Activated gamma-delta T cell (primary cell): ENCODE results near the gene CALB2.

ENCODE experiments used
- DNase-seq: peaks from one replicate; lab custom pipeline; 2025; lab: John Stamatoyannopoulos, UW

The CALB2 gene

DNA sequence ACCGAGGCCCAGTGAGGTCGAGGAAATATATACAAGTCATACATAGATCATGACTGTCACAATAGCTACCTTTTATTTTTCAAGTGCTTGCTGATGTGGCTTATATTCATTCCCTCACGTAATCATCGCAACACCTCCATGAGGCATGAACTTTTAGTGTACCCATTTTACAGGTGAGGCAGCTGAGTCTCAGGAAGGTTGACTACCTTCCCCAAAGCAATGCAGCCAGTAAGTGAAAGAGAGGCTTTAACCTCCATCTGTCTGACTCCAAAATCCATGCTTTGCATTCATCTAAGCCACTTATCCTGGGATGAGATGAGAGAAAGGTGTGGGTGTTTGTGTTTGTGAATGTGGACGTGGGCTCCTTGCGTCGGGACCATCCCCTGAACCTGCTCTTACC lies 30.8 kb downstream of the CALB2 start:
- DNase-seq = no peak

DNA sequence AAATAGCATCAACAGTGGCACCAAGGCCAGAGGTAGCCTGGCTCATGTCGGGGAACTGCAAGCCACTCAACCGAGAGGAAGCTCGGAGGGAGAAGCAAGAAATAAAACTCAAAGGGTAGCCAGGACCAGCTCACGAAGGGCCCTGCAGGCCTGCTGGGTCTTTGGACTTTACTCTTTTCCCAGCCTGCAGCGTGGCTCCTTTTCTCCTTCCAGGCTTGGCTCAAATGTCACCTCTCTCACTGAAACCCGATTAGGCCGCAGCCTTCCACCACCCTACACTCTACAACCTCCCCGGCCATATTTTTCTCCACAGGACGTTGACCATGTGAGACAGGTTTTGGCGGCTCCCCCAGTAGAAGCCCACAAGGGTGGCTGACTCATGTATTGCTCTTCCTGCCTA lies 38.1 kb downstream of the CALB2 start:
- DNase-seq = no peak

DNA sequence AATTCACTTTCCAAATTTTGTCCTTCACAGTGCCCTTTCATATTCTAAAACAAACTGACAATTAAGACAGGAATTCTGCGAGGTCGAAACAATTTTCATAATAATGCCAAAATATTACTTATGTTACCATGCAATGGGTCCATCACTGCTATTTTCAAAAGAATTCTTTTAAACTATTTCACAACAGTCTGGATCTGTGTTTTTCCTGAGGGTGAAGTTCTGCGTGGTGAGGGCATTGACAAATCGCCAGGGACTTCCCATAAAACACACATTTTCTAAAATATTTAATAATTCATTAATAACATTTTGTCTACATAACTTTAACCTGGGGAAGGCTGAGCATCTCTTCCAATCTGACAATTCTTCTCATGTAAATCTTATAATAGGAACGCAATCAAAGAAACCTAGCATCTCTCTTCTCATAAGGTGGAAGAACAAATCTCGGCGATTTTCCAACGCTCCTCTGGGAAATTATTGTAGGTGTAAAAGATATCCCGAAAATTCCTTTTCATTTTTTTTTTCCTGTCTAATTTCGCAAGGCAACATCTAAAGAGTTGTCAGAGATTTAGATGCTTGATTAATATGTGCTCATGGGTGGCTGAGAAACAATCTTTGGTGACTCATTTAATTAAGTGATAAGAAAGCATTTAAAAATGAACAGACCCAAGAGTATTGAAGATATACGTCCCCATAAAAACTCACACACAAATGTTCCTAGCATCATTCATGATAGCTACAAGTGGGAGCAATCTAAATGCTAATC lies 41.5 kb downstream of the CALB2 start:
- no peak for DNase-seq

DNA sequence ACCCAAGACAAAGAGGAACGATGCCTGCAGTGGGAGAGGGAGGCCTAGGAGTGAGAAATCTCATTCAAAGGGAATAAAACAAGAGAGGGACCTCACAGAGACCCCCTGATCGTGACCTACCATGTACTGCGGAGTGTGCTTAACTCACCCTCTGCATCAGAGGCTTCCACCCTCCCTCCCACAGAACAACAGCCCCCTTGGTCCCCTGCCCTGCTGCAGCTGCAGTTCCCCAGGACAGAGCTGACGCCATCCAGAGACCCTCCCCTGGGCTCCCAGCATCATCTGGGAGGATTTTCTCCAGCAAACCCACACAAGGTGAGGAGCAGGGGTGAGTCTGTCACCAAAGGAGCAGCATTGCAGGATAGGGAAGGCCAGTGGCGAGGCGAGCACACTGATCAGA lies 43.5 kb downstream of the CALB2 start:
- no peak for DNase-seq

DNA sequence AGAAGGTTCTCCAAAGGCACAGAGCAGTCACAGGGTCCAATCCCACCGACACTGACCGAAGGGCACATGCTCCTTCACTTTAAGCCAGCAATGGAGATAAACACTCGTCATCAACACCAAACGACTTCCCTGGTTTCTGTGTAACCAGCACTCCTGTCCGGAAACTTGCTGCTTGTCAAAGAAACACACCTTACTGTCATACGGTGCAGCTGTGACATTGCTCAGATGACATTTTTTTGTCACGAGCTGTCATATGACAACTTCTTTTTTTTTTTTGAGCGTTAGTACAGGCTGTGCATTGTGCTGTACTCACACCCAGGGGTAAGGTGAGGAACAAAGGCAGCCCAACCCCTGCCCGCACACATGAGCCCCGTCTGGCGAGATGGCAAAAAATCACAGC lies 44.2 kb downstream of the CALB2 start:
- DNase-seq = no peak

DNA sequence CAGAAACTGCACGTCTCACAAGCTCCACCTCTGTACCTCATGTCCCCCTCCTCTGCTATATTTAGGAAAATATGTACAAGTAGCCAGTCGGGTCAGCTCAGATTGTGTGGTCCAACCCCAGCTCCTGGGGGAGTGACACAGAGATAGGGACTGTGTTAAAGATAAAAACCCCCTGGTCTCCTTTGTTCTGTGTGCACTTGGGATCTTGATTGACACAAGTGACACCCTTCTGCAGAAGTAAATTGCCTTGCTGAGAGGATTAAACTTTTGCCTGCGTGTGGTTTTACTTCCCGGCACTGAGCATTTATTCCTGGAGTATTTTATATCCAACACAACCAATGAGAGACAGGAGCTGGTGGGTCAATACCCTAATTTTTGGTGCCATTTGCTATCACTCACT lies 45.8 kb downstream of the CALB2 start:
- DNase-seq = no peak

DNA sequence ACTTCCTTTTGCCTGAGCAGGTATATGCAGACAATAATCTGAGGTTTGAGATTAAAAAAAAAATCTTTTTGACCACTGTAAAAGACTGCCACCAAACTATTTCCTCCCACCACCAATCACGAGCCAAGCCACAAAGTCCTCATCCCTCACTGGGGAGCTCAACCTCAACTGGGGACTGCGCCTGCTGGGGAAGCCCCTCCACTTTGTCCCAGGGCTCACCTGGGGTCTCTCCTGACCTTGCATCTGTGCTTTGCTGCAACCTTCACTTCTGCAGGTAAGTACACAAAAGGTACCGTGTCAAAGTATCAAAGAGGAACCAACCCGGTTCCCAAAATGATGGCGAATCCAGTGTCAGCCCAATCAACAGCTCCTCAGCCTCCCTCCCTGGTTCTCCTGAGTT lies 47.8 kb downstream of the CALB2 start:
- no peak for DNase-seq

DNA sequence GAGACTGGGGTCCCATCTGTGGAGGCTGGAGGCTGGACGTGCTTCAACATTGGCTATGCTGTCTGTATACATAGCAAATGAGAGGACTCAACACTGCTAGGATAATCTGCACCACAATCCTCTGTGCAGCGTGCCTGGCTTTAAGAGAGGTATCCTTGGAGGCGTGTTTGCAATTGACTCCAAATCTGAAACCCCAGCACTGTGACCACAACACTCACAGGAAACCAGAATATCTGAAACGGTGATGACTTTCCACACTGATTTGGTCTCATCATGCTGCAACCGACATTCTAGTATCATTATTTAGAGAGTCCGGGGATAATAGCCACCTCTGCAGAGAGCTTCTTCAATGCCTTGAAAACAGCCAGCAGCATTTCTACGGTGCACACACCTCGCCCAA lies 48.2 kb downstream of the CALB2 start:
- no peak for DNase-seq

DNA sequence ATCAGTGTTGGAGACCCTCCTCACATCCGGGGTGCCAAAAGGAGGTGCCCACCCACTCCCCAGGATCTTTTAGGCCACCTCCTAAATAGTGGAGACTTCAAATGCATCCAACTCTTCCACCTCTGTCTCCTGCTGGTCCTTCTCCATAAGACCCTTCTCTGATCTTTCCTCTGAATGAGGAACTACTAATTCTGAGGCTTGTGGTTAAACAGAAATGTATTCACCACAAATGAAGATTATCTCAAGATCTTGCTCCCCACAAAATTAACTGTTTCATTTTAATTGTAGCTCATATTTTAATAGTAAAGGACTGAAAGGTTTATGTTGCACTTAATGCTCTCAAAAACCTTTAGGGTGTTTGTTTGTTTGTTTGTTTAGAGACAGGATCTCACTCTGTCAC lies 49.2 kb downstream of the CALB2 start:
- DNase-seq = no peak

DNA sequence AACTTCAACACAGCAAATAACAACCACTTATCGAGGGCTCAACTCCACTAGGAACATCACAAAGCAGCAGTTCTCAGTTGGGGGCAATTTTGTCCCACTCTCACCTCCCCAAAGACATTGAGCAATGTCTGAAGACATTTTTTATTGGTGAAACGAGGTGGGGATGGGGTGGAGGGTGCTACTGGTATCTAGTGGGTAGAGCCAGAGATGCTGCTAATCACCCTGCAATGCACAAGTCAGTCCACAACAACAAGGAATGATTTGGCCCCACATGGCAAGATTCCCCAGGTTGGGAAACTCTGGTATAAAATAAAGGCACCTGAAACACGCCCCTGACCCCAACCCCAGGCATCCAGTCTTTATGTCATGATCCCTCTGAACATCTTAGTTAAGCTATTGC lies 50.0 kb downstream of the CALB2 start:
- no peak for DNase-seq

DNA sequence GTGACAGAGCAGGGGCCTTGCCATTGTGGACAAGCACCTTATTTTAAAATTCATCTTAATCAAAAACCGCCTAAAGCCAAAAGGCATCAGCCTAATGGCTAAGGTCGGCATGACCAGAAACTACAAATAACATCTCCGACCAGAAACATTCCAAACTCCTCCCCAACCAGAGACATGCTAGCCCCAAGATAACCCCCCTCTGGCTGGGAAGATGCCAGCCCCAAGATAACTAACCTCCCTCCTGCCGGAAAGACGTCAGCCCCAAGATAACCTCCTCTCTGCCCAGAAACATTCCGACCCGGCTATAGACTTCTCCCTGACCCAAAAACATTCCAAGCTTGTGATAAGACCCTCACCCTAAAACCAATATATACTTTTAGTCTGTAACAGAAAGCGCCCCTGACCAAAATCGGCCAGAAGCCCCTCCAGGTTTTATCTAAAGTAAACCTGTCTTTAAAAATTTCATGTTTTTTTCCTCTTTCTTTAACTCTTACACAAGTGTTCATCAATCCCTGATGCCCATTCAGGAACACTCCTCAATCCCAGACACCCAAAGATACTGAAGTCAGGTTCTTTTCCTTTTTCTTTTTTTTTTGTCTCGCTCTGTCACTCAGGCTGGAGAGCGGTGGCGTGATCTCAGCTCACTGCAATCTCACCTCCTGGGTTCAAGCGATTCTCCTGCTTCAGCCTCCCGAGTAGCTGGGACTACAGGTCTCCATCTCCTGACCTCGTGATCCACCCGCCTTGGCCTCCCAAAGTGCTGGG lies 50.7 kb downstream of the CALB2 start:
- no peak for DNase-seq

DNA sequence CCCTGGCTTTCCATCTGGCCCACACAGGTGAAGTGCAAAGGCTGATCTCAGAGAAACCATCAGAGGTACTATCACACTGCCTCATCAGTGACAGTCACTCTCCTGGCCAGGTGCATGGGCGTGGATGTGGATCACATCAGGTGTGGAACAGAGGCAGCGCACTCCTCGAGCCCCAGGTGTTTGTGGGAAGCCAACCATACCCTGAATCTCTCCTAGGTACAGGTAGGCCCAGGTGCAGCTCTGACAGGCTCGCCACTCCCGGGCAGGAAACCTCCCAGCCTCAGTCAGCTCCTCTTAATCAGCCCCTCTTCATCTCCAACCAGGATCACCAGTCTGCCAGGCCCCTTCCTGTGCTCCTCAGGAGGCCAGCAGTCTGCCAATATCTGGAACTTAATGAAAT lies 51.6 kb downstream of the CALB2 start:
- DNase-seq = no peak

DNA sequence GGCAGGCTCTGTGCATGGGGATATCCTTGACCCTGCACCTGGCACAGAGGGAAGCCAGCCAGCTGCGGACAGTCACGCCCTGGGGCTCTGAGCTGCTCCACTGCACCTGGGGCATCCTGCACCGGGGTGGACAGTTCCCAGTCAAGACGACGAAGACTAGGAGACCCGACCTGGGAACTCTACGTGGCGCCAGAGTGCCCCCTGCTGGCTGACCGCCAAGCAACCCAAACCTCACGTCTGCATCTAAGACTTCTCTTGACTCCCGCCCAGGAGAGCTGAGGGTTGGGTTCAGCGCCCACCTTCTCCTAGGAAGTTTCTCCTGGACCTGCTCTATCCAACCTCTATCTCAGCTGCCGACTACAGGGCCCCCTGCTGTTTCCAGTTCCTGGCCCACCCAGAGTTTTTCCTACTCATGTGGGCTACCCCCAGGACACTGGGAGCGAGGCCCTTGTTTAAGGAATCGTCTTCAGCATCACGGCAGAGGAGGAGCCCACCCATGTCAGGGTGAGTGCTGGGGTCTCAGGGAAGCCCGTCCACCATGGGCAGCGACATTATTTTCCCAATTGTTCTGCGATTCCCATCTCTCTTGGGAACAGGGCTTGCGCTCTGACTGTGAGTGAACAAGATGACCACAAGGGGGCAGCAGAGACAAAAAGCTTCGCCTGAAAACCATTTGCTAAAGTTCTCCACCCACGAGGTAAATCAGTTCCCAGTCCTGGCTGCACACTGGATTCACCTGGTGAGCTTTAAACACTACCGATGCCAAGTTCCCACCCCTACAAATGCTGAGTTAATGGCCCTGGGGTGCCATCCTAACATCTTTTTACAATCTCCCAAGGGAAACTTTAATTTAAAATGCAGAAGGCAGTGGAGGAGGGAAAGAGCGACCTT lies 54.0 kb downstream of the CALB2 start:
- DNase-seq = no peak

DNA sequence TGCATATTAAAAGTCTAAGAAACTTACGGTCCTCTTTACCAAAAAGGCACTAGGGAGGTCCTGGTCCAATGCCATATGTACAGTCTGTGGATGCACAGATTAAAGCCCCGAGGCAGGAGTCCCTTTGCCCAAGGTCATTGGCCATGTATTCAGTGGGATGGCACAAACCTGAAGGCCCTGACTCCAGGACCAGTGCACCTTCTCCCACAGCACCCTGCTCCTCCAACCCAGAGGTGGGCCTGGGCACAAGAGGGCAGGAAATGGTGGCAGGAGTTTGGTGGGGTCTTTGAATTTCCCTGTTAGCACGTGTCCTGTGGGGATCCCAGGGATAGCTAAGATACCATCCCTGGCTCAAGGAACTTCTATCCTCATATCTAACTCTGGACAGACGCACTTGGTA lies 54.8 kb downstream of the CALB2 start:
- no peak for DNase-seq

DNA sequence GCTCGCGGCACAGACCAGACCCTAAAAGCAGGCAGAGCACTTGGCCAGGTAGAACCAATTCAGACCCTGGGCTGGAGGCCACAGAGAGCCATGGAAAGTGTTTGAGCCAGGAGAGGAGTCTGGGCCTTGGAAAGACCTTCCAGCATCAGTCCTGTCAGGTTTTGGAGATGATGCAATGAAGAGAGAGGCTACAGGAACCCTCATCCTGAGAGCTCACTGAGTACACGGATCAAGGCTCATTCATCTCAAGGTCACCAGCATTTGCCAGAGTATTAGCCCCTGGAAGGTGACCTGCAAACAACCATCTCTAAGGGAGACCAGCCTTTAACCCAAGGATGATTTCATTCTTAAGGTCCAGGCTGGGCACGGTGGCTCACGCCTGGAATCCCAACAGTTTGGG lies 55.5 kb downstream of the CALB2 start:
- no peak for DNase-seq

DNA sequence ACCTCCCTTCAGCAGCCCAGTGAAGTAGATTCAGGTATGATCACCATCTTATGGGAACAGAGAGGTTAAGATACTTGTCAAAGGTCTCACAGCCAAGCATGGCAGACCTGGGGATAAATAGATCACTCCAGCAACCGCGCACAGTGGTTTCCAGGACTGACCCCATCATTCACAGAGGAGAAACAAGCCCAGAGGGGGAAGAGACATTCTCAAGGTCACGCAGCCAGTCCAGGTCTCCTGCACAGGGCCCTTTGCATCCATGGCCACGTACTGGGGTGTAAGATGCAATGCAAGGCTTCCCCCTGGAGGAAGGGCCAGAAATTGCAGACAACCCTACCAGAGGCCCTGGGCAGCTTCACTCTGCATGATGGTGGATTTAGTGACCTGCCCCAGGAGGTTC lies 63.4 kb downstream of the CALB2 start:
- DNase-seq = no peak

DNA sequence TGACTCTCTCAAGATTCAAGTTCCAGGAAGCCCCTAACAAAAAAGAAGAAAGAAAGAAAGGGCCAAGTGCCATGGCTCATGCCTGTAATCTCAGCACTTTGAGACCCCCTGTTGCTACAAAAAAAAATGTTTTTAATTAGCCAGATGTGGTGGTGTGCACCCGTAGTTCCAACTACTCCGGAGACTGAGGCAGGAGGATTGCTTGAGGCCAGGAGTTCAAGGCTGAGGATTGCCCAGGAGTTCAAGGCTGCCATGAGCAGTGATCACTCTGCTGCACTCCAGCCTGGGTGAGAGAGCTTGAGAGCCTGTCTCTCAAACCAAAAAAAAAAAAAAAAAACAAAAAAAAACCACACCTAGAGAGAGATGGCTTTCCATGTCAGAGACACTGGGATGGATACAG lies 64.5 kb downstream of the CALB2 start:
- no peak for DNase-seq

DNA sequence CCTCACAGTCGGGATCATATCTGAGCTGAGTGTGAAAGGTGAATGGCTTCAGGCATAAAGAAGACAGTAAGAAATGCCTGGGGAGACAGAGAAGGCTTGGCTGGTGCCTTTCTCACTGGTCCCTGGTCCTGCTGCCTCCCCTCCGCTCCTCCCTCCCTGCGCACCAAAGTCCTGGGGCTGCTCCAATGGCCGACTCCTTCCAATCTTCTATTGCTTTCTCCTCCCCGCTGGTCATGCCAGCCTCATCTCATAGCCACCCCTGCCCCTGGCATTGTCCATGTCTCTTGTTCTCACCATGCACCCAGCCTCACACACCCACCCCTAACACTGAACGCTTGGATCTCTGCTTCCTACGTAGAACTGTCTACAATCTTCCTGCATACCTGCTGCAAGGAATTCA lies 65.3 kb downstream of the CALB2 start:
- no peak for DNase-seq

DNA sequence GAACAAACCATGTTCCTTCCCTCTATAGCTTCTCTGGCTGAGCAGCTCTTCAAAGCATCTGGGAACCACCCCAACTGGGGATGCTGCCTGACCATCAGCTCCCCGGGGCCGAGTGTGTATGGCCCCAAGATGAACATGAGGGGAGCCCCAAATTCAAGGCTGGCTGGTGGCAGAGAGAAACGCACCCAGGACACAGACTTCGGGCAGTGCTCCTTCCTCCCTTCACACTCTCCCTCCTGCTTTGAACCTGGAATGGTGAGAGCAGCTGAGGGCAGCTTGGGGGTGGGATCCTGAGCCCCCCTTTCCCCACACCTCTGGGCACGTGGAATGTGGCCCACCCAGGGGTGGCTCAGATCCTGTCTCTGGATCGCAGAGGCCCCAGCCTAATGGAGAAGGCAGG lies 66.1 kb downstream of the CALB2 start:
- no peak for DNase-seq

DNA sequence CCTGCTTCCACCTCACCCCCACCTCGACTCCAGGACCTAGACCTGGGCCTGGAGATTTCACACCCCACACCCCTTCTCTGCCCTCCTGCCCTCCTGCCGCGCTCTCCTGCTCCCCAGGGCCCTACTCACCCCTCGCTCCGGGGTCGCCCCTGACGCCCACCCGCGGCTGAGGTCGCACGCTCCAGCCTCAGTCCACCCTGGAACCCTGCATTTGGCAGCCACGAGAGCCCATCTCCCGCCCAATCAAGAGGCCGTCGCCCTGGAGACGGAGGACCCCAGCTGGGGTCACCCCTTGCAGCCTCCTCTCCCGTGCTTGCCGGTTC lies 67.2 kb downstream of the CALB2 start:
- no peak for DNase-seq

DNA sequence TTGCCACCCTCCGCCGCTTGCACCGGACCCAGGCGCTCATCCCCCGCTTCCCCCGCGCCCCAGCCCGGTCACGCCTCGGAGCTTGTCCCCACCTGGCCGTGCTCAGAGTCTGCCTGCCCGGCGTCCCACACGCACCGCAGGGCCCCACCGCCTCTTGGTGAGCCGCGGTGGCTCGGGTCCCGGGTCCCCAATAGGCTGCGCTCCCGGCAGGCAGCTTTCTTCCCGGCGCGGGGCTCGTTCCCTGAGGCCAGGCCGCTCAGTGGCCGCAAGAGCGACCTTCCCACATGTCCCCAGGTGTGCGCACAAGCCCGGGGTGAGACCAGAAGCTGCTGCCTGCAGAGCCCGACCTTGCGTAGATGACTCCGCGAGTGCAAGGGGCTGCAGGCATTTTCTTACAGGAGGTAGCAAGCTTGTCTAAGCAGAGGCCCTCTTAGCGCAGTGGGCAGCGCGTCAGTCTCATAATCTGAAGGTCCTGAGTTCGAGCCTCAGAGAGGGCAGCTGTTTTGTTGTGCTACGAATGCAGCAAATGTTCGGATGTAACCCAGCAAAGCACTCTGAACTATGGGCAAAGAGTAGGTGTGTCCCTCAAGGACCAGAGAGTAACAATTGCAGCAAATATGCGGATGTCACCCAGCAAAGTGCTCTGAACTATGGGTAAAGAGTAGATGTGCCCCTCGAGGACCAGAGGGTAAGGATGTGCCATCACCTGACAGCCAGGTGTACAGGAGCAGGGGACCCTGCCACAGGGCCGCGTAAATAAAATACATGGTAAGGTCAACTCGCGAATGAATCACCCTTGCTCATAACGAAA lies 67.8 kb downstream of the CALB2 start:
- no peak for DNase-seq
